NCI-H1092 (cell line): ENCODE measurements around the gene SGO2.
"Not testable (repeated sequence)": the region's sequence is repeated elsewhere in the genome, so short reads cannot be mapped to it uniquely, and the experiment has no call there.

Source experiments
- DNase-seq: peaks from one replicate; lab custom pipeline; 2025; lab: John Stamatoyannopoulos, UW

Gene SGO2

DNA sequence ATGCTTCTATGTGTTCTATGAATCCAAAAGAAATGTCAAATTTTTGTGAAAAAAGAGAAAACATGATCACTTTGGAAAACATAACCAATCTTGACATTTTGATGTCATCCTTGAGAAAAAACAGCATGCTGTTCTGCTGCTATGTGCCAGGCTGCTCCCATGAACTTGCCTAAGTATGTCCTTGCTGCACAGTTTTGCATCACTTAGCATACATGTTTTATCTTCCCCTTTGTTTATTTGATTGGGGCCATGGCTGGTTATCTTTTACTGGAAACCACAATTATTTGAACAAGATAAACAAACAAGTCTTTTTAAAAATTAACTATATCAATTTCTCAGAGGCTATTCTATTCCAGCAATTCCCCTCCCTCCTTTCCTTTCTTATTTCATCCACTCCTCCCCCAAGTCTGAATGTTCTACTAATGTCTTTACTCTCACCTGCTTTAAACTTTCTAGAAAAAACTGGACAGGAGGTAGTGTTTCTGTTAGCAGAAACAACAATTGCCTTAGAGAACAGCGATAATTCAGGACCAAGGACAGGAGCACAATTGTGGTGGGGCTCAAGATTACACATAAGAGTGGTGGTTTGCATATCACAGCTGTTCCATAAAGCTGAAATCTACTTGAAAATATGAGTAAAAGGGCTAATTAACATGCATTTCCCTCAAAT, 66.5 kb downstream of the SGO2 start:
- DNase-seq = no peak

DNA sequence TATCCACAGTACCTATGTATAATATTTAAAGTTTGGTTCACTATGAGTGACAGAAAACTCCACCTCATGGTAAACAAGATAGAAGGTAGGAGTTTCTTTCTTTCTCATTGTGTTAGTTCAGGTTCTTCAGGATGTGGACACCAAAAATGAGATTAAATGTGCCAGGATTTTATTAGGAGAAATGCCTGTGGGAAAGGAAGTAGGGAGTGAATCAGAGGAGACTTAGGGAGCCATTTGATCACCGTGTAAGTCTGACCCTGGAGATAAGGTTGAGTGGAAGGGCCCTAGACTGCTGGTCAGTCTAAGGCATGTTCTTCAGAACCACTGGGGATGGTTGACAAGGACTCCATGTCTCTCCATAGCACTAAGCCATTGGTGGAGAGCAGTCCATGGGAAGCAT, 67.9 kb downstream of the SGO2 start:
- no peak for DNase-seq

DNA sequence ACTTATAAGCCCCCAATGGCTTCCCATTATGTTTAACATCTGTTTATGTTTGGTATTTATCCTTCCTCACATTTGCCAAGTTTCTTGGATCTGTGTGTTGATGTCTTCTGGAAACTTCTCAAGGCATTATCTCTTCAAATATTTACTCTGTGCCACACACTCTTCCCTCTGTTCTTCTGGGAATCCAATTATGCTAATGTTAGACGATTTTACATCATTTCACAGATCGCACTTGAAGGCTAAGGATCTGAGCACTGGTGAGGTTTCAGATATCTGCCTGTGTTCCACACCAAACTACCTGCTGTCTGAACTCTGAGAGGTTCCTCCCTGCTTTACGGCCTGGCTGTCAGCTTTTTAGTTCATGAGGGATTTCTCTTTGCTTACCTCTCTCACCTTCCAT, 69.9 kb downstream of the SGO2 start:
- no peak for DNase-seq

DNA sequence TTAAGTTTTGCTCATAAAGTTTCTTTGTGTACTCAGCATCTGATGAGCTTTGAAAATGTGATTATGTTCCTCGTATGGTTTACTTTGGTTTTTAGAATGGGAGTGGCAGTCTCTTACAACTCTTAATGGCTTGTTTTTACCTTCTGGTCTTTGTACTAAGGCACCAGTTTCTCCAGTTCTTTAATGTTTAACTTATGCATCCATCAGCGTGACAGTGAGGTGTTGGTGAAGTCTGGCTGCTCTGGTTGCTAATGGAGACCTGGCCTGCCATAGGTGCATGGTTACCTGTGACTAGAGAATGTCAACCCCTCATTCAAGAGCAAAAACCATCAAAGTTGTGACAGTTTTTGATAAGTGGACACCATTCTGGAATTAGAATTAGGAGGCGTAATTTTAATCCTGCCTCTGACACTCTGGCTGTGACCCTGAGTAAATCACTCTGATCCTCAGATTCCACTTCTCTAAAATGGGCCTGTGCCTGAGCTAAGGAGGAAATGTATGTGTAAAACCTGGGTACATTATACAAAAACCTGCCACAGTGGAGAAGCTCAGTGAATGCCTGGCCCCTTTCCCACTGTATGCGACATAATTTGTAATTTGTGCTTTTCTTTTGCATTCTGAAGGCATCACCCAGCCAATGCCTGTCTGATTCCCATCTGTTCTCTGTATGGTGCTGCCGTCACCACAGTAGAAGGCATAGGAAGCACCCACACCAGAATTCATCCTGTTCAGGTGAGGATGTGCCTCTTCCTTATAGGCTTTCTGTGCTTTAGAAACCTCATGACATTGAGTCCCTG, 71.0 kb downstream of the SGO2 start:
- DNase-seq = no peak

DNA sequence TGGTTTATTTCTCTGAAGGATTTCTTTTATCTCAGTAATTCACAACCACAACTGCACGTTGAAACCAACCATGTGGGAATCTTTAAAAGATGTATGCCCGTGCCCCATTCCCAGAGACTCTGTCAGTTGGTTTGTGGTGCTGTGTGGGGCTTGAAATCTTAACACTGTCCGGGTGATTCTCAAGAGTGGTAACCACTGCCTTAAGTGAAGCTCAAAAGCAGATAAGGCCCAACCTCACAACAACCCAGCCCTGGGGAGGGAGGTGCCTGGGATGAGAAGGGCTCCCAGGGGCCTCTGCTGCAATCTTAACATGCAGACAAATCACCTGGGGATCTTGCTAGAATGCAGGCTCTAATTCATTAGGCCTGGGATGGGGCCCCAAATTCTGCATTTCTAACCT, 73.2 kb downstream of the SGO2 start:
- no peak for DNase-seq

DNA sequence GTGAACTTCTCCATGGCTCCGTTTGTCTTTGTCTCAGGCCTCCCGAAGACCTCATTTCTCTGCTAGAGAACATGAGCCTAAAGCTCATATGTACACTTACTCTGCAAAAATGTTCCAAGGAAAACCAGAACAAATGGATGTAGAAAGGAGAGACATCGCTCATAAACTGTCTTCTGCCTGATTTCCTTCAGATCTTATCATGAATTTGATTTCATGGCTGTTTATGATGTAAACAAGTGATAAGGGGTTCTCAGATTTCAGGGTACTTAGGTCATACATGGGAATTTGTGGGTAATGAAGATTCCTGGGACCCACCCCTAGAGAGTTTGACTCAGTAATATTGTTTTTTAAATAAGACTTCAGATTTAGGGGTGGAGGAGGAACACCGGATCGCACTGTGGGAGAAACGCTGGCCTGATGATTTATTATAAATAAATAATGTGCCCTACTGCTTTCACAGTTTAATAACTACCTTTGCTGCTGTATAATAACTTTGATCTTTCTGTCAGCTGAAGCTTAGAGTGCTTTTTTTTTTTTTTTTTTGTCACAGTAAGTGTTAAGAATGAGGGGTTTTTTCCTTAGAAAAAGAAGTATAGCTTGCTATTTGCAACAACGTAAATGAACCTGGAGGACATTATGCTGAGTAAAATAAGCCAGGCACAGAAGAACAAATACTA, 74.7 kb downstream of the SGO2 start:
- no peak for DNase-seq

DNA sequence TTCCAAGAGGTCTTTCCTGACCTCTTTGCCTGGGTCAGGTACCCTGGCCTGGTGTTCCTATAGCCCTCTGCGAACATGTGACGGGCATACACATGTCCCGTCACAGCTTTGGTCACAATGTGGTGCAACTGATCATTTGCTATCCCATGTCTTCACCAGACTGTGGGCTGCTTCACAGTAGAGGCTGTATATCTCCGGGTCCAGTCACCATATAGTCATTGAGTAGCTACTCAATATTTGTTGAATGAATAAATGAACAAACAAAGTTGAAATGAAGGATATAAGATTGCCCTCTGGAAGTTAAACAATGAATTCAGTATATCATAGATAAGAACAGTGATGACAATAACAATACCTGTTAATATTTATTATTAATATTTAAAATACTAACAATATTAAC, 76.6 kb downstream of the SGO2 start:
- DNase-seq = no peak

DNA sequence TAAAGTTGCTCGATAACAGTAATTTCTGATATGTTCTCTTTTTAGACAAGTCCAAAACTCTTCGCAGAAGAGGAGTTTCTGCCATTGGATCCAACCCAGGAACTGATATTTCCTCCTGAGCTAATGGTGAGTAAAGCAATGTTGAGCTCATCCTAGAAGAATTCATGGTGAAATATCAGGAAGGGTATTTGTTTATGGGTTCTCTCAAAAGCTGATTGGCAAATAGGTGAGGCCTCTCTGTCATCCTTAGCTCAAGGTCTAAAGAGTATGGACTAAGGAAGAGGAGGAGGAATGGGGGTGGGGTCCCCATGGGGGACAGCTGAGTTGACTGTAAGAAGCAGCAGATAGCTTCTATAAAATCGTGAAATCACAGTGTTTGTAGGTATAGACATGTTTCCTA, 78.0 kb downstream of the SGO2 start:
- no peak for DNase-seq

DNA sequence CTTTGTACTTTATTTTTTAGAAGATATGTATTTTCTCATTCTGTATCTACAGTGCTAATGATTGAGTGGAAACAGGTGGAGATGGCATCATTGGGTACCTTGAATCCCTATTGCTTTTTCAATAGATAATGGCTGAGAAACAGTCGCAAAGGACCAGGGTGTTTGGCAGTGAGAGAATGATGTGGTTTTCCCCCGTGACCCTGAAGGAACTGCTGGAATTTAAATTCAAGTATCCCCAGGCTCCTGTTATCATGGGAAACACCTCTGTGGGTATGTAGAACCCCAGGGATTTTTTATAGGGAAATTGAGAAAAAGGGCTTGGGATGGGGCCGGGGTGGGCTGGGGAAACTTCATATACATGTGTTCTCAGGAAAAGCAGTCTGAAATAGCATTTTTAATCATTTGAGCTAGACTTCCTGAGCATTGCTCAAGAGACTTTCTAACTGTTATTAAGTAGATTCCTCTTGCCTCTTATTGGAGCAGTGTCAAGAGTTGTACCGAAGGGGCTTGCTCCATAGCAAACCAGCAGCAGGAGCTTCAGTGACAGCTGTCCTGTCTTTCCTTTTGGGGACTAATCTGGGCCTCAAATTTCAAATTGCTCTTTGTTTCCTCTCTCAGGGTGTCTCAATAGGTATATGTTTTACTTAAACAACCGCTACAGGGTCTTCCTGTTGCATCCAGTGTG, 78.7 kb downstream of the SGO2 start:
- no peak for DNase-seq

DNA sequence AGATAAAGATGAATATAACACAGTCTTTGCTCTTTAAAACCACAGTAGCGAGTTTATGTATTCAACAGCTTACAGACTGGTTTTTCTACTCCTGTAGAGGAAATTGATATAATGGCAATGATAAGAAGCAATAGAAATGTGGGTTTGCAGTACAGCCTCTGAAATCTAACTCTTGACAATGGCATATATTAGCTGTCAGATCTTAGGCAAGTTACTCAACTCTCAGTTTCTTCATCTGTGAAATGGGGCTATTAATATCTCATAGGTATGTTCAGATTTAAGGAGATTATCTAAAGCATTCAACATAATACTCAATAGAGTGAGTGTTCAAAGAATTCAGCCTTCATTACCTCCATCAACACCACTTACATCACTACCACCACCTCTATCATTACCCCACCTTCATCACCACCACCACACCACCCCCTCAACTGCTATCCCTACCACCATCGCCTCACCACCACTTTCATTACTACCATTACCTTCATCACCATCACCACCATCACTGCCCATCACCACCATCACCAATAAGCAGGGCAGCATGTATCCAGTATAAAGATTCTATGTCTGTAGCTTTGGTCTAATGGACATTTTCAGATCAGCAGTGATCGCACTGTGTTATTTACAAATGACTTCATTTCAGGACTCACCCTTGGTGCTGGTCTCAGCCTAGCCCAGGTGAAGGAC, 82.5 kb downstream of the SGO2 start:
- DNase-seq = no peak

DNA sequence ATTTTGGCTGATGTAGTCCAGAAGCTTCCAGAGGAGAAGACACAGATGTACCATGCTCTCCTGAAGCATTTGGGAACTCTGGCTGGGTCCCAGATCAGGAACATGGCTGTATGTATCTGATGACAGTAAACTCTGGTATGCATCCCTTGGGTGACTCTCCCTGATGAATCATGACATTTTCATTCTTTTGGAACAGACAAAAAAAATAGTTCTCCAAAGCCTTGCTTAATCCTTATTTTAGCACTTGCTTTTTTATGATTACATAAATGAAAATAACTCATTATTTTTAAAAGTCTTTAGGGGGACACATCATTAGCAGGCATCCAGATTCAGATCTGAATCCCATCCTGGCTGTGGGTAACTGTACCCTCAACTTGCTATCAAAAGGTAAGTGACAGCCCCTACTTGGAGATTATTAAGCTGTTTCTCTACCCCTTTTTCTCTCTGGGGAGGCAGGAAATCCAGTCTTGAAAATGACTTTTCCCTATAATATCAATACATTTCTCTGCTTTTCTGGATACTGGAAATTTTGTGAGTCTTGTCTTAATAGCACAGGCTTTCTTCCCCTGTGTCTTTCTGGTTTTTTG, 83.1 kb downstream of the SGO2 start:
- no peak for DNase-seq

DNA sequence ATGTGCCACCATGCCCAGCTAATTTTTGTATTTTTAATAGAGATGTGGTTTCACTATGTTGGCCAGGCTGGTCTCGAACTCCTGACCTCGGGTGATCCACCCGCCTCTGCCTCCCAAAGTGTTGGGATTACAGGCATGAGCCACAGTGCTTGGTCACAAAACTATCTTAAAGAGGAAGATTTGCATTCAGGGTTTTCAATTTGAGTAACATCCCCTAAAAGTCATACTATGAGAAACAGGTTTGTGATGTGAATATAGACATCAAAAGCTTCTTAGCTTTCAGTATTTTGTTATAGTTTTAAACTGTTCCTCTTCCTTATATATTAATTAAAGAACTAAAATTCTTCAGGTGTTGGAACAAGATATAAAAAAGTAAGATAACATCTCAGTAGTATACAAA, 84.2 kb downstream of the SGO2 start:
- not testable (repeated sequence) for DNase-seq

DNA sequence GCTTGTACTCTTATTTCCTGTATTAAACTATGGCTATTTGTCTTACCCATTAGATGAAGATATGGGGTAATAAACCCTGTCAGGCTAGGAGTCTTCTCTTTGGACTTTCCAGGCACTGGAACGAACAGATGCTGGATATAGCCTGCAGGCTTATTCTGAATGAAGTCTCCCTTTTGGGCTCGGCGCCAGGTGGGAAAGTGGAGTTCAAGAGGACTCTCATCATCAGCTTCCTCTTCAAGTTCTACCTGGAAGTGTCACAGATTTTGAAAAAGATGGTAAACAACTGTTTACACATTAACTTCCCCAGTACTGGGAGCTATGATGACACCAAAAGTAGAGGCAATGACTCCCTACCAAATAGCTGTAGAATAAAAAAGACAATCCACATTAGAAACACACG, 87.7 kb downstream of the SGO2 start:
- DNase-seq = no peak

DNA sequence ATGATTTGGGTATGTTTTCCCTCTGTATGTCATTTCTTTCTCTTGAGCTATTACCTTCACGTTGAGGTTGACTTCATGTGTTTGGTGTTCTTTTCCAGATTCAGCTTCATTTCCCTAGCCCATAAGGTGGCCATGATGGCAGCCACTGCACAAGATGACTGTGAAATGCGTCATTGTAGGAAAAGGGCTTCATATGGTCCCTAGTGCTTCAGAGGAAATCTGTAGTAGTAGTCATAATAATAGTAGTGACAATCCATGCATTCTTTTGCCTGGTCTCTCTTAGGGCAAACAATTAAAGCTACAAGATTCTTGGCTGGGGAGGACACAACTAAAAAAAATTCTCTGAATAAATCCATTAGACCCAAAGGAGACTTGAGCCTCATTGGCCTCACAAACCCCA, 88.2 kb downstream of the SGO2 start:
- no peak for DNase-seq

DNA sequence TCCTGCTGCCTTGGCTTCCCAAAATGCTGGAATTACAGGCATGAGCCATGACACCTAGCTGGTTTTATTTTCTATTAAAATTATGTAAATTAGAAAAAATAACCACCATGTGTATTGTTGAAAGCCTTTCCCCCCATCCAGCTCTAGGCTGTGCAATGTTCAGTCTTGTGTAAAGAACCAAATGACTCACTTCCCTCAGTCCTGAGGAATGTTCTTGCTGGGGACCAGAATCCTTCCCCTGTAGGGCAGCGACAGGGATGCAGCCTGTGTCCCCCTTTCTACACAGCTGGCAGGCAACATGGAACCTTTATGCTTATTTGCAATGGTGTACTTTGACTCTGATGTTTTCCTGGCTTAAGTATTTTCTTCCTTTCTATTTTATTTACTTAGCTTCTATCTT, 89.2 kb downstream of the SGO2 start:
- DNase-seq = no peak

DNA sequence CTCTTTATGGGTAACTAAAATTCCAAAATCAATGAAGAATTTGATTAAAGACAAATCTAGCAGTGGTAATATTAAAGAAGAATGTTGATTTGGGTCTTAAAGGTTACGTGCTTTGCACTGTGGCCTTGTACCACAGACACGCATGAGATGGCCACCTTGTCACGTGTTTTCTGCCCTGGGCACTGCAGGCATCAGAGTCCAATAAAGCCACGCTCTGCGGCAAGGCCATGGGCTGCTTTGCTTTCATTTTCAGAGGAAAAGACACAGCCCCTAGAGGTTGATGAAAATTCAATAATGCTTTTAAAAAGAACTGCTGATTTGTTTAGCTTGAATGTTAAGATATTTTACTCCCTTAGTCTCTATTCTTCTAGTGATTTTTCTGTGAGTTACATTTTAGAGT, 90.2 kb downstream of the SGO2 start:
- DNase-seq = no peak

DNA sequence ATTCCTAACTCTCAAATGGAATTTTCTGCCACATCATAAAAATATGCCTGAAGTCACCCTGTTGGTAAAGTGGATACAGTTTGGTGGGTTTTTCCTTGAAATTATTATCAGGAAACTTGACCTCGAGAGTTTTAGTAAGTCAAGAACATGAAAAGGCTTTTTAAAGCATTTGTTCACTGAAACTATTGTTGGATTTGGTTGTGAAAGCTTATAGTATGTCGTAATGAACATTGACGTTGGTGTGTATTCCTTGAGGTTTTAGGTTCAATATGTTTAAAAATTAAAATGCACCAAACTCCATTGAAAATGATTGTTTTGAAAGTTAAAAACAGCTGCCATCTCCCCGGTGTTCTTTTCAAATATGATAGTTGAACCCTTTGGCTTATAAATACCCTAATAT, 90.6 kb downstream of the SGO2 start:
- no peak for DNase-seq

DNA sequence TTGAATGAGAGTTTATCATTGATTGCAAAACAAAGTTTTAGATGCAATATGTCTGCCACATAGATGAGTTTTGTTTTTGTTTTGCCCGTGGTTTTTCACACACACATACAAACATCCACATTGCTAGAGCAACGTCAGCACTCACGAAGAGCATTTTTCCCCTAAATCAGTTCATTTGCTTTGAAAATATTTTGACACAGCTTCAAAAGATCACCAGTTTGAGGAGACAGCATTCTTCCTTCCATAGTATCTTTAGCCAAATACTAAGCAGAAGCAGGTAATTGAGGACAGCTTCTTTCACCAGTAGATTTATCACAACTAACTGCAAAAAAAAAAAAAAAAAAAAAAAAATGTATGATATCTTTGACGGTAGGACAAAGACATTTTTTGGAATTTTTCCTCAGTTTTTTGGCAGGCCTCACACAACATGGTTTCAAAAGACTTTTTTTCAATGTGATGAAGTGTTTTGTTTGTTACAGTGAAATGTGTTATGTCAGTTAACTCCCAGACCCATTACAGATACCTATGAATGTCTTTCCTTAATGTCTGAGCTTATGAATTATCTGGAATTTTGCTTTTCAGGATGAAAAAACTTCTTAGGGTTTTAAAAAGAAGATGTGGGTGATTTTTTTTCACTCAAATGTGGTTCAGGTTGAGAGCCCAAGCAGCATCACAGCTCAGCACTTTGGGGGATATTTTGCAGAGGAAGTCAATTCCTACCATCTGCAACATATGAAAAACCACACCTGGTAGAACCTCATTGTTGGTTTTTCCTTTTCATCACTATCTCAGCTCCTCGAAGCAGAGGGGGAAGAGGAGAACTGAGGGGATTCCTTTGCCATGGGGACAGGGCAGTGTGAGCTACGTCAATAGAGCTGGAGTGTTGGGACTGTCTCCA, 91.4 kb downstream of the SGO2 start:
- no peak for DNase-seq

DNA sequence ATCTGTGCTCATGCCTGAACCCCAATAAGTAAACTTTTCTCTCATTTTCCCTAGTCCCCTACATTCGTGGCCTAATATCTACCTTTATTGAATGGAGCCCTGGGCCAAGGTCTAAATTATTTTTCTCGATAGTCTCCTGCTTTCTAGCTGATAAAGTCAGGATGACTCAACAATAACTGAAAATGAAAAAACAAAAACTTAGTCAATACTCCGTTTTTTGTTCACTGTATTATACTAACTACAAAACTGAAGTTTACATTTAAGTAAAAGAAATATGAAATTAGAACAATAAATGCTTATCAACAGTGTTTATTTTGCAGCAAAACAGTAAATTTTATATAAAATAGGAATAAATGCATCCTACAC, 92.0 kb downstream of the SGO2 start:
- no peak for DNase-seq

DNA sequence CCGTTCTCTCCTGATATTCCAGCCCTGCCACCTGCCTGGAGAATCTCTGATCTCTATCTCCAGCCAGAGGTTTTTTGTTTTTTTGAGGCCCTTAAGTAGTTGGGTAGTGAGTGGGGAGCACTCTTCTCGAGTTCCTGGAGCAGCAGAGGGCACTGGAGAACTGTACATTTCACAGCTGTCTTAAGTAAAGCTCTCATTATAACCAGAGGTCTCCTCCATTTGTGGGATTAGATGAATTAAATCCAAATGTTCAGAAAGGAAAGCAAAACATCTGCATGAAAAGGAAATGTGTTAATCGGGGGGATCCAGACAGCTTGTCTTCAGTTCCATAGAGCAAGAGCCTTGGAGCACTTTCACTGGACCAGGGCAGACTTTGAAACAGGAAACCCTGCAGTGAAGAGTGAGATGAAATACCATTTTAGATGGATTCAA, 92.6 kb downstream of the SGO2 start:
- DNase-seq = no peak

DNA sequence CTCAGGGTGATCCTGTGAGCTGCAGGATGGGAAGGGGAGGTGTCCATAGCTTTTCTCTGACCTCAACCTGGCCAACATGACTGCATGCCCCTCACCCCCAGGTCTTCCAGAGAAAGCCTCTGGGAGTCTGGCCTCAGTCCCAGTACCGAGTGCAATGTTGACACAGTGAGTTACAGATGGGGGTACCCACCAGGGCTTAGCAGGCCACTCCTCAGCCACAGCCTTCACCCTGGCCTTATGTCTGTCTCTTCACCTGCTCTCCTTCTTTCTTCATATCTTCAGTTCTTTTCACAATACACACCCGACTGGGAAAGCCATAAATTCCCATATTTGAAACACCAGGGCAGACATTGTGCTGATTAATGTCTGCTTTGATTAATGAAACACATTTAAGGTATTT, 93.3 kb downstream of the SGO2 start:
- DNase-seq = no peak
